Panc1 (cell line): ENCODE data around the gene GLB1L3. TPM values are rescaled to one million over a fixed set of nuclear protein-coding genes. Genes with fewer than 3 reads are reported as not detected.

Experiments
- ATAC-seq: fragments of 200-7000 bp; cut with Tn5 transposase; 2 replicates; pipeline ENCODE4 v1.9.1; 2020; ENCODE audit warnings: mild to moderate bottlenecking, moderate library complexity
- BruUV-seq: library from RNA; stranded (reverse); fragments of 400-500 nt; replicated peaks from 2 replicates; lab custom pipeline; 2021; lab: Mats Ljungman, UMichigan
- CTCF ChIA-PET: fragments of 300-600 bp; sonication (Branson Sonifier 250); formaldehyde crosslinking; loops from one replicate; lab custom pipeline; 2022; ENCODE audit warnings: antibody characterized with exemption; lab: Charles Lee
- POLR2A ChIA-PET: fragments of 300-600 bp; sonication (Branson Sonifier 250); formaldehyde crosslinking; loops from one replicate; lab custom pipeline; 2022; ENCODE audit warnings: antibody characterized with exemption; lab: Charles Lee
- DNase-seq: peaks from one replicate; pipeline ENCODE4 v3.0.0-alpha.2; 2010; ENCODE audit warnings: low read depth, low spot score
- H3K27ac ChIP-seq: 2 replicates; pipeline ENCODE4 v1.5.1; 2011; ENCODE audit warnings: mild to moderate bottlenecking, low read length, inconsistent platforms
- H3K27me3 ChIP-seq: fragments of 200-500 bp; sonication (Bioruptor generic); 2 replicates; pipeline ENCODE4 v1.6.0; 2014; ENCODE audit warnings: low read length, inconsistent platforms; ENCODE audit not compliant: control insufficient read depth, insufficient read depth
- H3K36me3 ChIP-seq: fragments of 200-500 bp; sonication (Bioruptor generic); 2 replicates; pipeline ENCODE4 v1.5.1; 2014; ENCODE audit warnings: inconsistent platforms, mild to moderate bottlenecking, low read length, moderate library complexity; ENCODE audit not compliant: control insufficient read depth, insufficient read depth
- H3K4me1 ChIP-seq: 2 replicates; pipeline ENCODE4 v1.5.1; 2011; ENCODE audit warnings: inconsistent platforms, mild to moderate bottlenecking, low read length, moderate library complexity; ENCODE audit not compliant: control insufficient read depth, insufficient read depth
- H3K4me3 ChIP-seq, 2 experiments: 2 replicates each; pipeline ENCODE4 v1.5.1; 2011 to 2012; ENCODE audit warnings: low read depth in 2 of 2, low read length in 2 of 2, mild to moderate bottlenecking in 2 of 2, inconsistent platforms in 1 of 2, moderate library complexity in 1 of 2
- H3K9me3 ChIP-seq: fragments of 200-500 bp; sonication (Bioruptor generic); 2 replicates; pipeline ENCODE4 v1.5.1; 2014; ENCODE audit warnings: low read depth, mild to moderate bottlenecking, inconsistent platforms, low read length, moderate library complexity; ENCODE audit not compliant: control insufficient read depth, insufficient read depth
- CTCF ChIP-seq: fragments of 450-650 bp; IDR thresholded peaks from 2 replicates; pipeline ENCODE4 v1.5.1; 2017; ENCODE audit warnings: mild to moderate bottlenecking
- POLR2AphosphoS5 ChIP-seq: IDR thresholded peaks from 2 replicates; pipeline ENCODE4 v1.6.1; 2012; ENCODE audit warnings: mild to moderate bottlenecking, low read depth, low read length, moderate library complexity
- REST ChIP-seq, 2 experiments: IDR thresholded peaks; 2 replicates each; pipeline ENCODE4 v1.6.1; 2011 to 2012; ENCODE audit warnings: low read depth in 2 of 2, control low read depth in 1 of 2, low read length in 1 of 2, mild to moderate bottlenecking in 1 of 2, moderate library complexity in 1 of 2; ENCODE audit not compliant: insufficient read depth in 1 of 2
- SIN3A ChIP-seq: IDR thresholded peaks from 2 replicates; pipeline ENCODE4 v1.6.1; 2012; ENCODE audit warnings: low read depth, mild to moderate bottlenecking, low read length, moderate library complexity, borderline replicate concordance; ENCODE audit not compliant: insufficient read depth
- TCF7L2 ChIP-seq: IDR thresholded peaks from 2 replicates; pipeline ENCODE4 v1.6.1; 2011; ENCODE audit warnings: mild to moderate bottlenecking, low read depth, low read length, inconsistent platforms
- in situ Hi-C: cut with HindIII; loops from 2 replicates; pipeline ENCODE4 v1.10.0; 2016; ENCODE audit warnings: low sequenced_read_pairs, low pct_unique_long_range_greater_than_20kb
- intact Hi-C: fragments of 100-400 bp; cut with micrococcal nuclease; formaldehyde crosslinking; loops from one replicate; pipeline ENCODE4 v1.10.0; 2022; ENCODE audit not compliant: unreplicated experiment
- total RNA-seq: library from RNA; stranded (reverse); gene quantifications from one replicate; pipeline ENCODE4 v1.2.1, GENCODE V29; 2021; ENCODE audit not compliant: unreplicated experiment

The GLB1L3 gene
- total RNA-seq, 1 experiment from 2014 or later = not detected

GRCh38 chr11:134238956-134239355 lies 37.2 kb upstream of the GLB1L3 start:
- in situ Hi-C loops (no loop called here), intact Hi-C loops (no loop called here)
- ChIA-PET CTCF (no interaction called here), POLR2A (no interaction called here)
- ATAC-seq (no peak), DNase-seq (no peak)
- Histone ChIP-seq H3K4me3 (no peak overlapping the region), H3K27ac (no peak overlapping the region), H3K4me1 (no peaks in the 10 kb centered on the region), H3K27me3 (no peaks in the 10 kb centered on the region), H3K36me3 (peaks cover 8% of the 10 kb centered on the region; the same call in 1 of the 2 replicates), H3K9me3 (no peaks in the 10 kb centered on the region)
- TF ChIP-seq POLR2AphosphoS5 (no peak), TCF7L2 (no peak), SIN3A (no peak), CTCF (no peak), REST (IDR thresholded peaks at IDR 0.05; ENCODE audit: insufficient read depth in 1 of 2, low read depth in 2 of 2, low read length in 1 of 2) (no peak)
- BruUV-seq = no TSS peak

GRCh38 chr11:134240592-134240991 lies 35.6 kb upstream of the GLB1L3 start:
- peaks cover 7% of the 10 kb centered on the region; the same call in 1 of the 2 replicates for H3K36me3 ChIP-seq
- DNase-seq (no peak), ATAC-seq (no peak)
- H3K27ac ChIP-seq = no peak overlapping the region
- ChIA-PET POLR2A (interaction anchor here (0.6 kb wide), 1 partner anchor 10 kb away, joined by 4 read pairs; no protein-coding TSS in a partner anchor), CTCF (no interaction called here)
- in situ Hi-C loops (no loop called here), intact Hi-C loops (no loop called here)
- no peak overlapping the region for H3K4me3 ChIP-seq
- no TSS peak for BruUV-seq
- no peaks in the 10 kb centered on the region for H3K9me3 ChIP-seq
- H3K4me1 ChIP-seq = no peaks in the 10 kb centered on the region
- TF ChIP-seq CTCF (no peak), REST (IDR thresholded peaks at IDR 0.05; ENCODE audit: insufficient read depth in 1 of 2, low read depth in 2 of 2, low read length in 1 of 2) (no peak), TCF7L2 (no peak), POLR2AphosphoS5 (no peak), SIN3A (no peak)
- no peaks in the 10 kb centered on the region for H3K27me3 ChIP-seq
